Erythroblast (primary cell): Measurements from ENCODE around the gene ENPEP.

ENCODE experiments used
- GATA1 ChIP-seq: IDR thresholded peaks from 2 replicates; pipeline ENCODE4 v1.6.1; 2011; ENCODE audit warnings: low read depth, mild to moderate bottlenecking, control low read depth, low read length, moderate library complexity
- POLR2A ChIP-seq: IDR thresholded peaks from 2 replicates; pipeline ENCODE4 v1.6.1; 2011; ENCODE audit warnings: mild to moderate bottlenecking, low read length

- no peak for TF ChIP-seq POLR2A
- no peak for TF ChIP-seq GATA1
Observed at GRCh38 chr4:110515676-110516075, 39.7 kb downstream of the ENPEP start.
